Ramos (cell line): ENCODE measurements around the gene DHX30.
"Not testable (repeated sequence)": the region's sequence is repeated elsewhere in the genome, so short reads cannot be mapped to it uniquely, and the experiment has no call there.

Experiments
- in situ Hi-C: fragments of 300-500 bp; cut with MboI; formaldehyde crosslinking; loops from one replicate; pipeline ENCODE4 v1.14.3; 2022; ENCODE audit warnings: low sequenced_read_pairs; ENCODE audit not compliant: unreplicated experiment

Gene DHX30

GRCh38 chr3:47877290-47877689, 74.4 kb downstream of the DHX30 start:
- in situ Hi-C loops, result no loop called here

GRCh38 chr3:47877719-47878118, 74.8 kb downstream of the DHX30 start:
- in situ Hi-C loops, result no loop called here

GRCh38 chr3:47882338-47882737, 79.4 kb downstream of the DHX30 start:
- in situ Hi-C loops, result no loop called here

- in situ Hi-C loops, result no loop called here
Observed at GRCh38 chr3:47884603-47885002, 81.7 kb downstream of the DHX30 start.

- in situ Hi-C loops, result no loop called here
Observed at GRCh38 chr3:47885168-47885567, 82.2 kb downstream of the DHX30 start.

GRCh38 chr3:47887991-47888390, 85.1 kb downstream of the DHX30 start:
- in situ Hi-C loops, result not testable (repeated sequence)

- in situ Hi-C loops, result no loop called here
Observed at GRCh38 chr3:47888986-47889757, 86.2 kb downstream of the DHX30 start.

- in situ Hi-C loops, result no loop called here
Observed at GRCh38 chr3:47890126-47890827, 87.3 kb downstream of the DHX30 start.

GRCh38 chr3:47890828-47891612, 88.1 kb downstream of the DHX30 start:
- in situ Hi-C loops, result no loop called here

- in situ Hi-C loops, result no loop called here
Observed at GRCh38 chr3:47891613-47892005, 88.7 kb downstream of the DHX30 start.

- in situ Hi-C loops, result no loop called here
Observed at GRCh38 chr3:47892286-47893040, 89.5 kb downstream of the DHX30 start.

- in situ Hi-C loops, result no loop called here
Observed at GRCh38 chr3:47895241-47895640, 92.3 kb downstream of the DHX30 start.

- in situ Hi-C loops, result no loop called here
Observed at GRCh38 chr3:47896736-47897135, 93.8 kb downstream of the DHX30 start.

GRCh38 chr3:47897954-47898353, 95.0 kb downstream of the DHX30 start:
- in situ Hi-C loops, result no loop called here

- in situ Hi-C loops, result no loop called here
Observed at GRCh38 chr3:47899495-47900108, 96.7 kb downstream of the DHX30 start.
